ENCODE data around the gene FAM228A.

DNA sequence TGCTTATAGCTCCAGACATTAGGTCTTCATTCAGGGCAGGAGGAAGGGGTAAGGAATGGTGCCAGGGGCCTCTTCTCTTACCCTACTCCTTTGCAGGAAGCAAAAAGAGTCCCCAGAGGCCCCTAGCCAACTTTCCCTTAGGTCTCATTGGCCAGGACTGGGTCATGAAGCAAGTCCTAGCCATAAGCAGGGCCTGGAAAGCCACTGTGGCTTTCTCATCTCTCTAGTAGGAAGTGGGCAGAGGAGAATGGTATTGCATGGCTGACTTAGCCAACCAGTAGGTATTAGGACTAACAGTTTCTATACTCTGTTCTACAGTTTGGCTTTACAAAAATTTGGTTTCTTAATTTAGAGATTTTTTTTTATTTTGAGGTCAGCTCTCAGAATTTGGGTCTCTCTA lies 4.8 kb downstream of the FAM228A start:
- TF ChIP-seq, protein P1, sequence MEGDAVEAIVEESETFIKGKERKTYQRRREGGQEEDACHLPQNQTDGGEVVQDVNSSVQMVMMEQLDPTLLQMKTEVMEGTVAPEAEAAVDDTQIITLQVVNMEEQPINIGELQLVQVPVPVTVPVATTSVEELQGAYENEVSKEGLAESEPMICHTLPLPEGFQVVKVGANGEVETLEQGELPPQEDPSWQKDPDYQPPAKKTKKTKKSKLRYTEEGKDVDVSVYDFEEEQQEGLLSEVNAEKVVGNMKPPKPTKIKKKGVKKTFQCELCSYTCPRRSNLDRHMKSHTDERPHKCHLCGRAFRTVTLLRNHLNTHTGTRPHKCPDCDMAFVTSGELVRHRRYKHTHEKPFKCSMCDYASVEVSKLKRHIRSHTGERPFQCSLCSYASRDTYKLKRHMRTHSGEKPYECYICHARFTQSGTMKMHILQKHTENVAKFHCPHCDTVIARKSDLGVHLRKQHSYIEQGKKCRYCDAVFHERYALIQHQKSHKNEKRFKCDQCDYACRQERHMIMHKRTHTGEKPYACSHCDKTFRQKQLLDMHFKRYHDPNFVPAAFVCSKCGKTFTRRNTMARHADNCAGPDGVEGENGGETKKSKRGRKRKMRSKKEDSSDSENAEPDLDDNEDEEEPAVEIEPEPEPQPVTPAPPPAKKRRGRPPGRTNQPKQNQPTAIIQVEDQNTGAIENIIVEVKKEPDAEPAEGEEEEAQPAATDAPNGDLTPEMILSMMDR (IDR thresholded peaks at IDR 0.05; ENCODE audit: low read length), result no peak
- TF ChIP-seq EZH2 (optimal IDR thresholded peaks at IDR 0.05; ENCODE audit: low read depth, low read length) (no peak), EZH2phosphoT487 (IDR thresholded peaks at IDR 0.05; ENCODE audit: low read length) (no peak)

Measured in MM.1S (cell line).